ENCODE data around the gene NDNF.

DNA sequence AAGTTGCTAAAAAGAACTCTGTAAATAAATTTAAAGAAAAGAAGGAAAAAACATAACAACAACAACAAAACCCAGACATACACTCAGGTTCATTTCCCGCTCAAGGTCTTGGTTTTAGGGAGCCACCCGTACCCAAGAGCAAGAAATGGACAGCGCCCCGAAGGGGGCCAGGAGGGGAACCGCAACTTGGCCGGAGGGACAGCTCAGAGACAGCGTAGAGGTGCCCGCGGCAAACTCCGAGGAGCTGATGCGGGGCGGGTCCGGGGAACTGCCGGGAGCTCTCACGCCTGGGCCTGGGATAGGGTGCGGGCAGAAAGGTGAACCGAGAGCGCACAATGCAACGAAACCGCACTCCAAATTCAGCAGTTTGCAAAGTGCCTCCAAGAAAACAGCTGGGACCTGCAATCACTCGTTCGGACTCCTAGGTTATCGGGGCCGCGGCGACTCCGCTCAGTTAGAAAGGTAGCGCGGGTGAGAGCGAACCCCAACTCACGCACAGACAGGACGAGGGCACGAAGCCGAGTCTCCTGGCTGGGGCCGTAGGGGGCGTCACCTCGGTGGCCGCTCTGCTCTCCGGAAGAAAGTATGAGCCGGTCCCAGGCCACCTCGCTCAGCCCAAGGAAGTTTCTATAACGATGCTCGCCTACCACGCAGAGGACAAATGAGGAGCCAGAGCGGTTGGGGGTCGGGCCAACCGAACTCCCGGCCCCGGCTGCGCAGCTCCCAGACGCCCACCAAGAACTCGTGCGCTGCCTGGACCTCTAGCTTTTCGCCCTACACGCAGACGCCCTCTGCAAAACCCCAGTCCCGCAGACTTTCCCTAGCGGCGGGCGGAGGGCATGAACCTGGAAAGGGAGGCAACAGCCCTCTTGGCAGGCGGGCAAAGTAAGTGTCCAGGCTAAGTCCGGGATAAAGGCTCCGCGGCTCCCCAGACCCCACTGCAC is 1.4 kb downstream of the NDNF start:
- TF ChIP-seq POLR2A (IDR thresholded peaks at IDR 0.05; ENCODE audit: extremely low read depth, insufficient read length), result no peak
- TF ChIP-seq, protein P1, sequence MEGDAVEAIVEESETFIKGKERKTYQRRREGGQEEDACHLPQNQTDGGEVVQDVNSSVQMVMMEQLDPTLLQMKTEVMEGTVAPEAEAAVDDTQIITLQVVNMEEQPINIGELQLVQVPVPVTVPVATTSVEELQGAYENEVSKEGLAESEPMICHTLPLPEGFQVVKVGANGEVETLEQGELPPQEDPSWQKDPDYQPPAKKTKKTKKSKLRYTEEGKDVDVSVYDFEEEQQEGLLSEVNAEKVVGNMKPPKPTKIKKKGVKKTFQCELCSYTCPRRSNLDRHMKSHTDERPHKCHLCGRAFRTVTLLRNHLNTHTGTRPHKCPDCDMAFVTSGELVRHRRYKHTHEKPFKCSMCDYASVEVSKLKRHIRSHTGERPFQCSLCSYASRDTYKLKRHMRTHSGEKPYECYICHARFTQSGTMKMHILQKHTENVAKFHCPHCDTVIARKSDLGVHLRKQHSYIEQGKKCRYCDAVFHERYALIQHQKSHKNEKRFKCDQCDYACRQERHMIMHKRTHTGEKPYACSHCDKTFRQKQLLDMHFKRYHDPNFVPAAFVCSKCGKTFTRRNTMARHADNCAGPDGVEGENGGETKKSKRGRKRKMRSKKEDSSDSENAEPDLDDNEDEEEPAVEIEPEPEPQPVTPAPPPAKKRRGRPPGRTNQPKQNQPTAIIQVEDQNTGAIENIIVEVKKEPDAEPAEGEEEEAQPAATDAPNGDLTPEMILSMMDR (IDR thresholded peaks at IDR 0.05; ENCODE audit: low read depth, low read length), result no peak
- TF ChIP-seq, protein P2, sequence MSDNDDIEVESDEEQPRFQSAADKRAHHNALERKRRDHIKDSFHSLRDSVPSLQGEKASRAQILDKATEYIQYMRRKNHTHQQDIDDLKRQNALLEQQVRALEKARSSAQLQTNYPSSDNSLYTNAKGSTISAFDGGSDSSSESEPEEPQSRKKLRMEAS (IDR thresholded peaks at IDR 0.05; ENCODE audit: low read depth, low read length), result no peak

Measured in NB4 (cell line).